NCI-H1694 (cell line): Measurements from ENCODE around the gene ZNF366.

ENCODE experiments used
- DNase-seq: peaks from one replicate; lab custom pipeline; 2025; lab: John Stamatoyannopoulos, UW

ZNF366 gene

DNA sequence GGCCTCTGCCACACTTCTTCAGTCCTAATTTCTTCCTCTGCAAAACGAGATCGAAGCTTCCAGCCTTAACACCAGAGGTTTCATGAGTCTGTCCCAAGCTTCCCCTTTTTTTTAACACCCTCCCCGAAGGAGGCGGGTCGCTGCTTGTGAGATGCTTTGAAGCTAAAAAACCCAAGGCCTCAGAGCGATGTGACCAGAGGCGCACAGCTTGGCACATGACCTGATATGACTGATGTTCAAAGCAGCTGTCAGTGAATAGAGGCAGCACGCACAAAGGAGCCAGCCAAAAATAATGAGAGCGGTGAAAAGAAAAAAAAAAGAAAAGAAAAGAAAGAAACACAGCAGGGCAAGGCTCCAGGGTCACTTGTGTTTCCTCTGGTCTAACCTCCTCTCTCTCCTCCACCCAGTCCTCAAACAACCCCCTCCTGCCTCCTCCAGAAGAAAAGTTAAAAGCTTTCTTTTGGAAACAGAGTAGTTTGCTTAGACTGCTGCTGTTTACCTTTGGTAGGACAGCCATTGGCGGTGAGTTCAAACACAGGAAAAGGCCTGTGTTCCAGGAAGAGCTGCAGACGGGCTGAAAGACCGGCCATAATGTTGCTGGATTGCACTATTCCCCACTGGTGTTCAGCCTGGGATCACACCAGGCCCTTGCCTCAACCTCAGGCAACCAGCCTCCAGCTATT is 10.9 kb upstream of the ZNF366 start:
- no peak for DNase-seq

DNA sequence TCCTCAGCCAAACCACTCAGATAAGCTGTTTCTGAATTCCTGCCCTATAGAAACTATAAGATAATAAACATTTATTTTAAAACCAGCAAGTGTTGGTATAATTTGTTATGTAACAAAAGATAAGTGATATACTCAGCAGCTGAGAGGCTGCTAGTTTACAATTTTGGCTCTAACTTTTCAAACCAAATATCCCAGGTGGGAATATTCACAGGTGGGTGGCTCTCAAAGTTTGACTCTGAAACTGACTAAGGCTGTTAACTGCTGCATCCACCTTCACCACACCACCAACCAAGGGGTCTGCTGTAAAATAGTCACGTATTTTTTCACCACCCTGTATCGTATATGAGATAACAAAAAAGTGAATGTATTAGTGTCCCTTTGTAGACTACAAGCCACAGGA is 9.7 kb upstream of the ZNF366 start:
- DNase-seq: no peak

DNA sequence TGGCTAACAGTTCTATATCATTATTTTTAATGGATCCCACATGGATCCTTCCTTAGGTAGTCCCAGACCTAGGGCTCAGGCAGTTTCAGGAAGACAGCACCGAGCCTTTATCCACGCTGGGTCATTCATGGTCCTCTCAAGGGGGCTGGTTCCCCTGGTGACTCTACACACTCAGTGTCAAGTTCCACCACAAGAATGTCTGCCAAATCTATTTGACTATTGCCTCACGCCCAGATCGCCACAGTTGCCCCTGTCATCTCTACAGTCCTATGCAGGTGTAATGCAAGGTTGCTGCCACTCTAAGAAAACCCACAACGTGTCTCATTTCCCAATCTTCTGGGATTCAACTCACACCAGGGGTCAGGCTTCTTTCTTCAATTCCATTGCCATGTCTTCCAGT is 8.0 kb upstream of the ZNF366 start:
- DNase-seq: no peak

DNA sequence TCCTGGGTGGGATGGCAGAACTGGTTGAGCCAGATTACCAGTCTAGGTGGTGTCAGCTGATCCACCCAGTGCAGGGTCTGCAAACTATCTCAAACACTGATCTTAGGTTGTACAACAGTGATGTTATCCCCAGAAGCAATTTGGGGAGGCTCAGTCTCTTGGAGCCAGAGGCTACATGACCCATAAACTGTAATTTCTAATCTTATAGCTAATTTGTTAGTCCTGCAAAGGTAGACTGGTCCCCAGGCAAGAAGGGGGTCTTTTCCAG is 5.3 kb upstream of the ZNF366 start:
- DNase-seq: no peak

DNA sequence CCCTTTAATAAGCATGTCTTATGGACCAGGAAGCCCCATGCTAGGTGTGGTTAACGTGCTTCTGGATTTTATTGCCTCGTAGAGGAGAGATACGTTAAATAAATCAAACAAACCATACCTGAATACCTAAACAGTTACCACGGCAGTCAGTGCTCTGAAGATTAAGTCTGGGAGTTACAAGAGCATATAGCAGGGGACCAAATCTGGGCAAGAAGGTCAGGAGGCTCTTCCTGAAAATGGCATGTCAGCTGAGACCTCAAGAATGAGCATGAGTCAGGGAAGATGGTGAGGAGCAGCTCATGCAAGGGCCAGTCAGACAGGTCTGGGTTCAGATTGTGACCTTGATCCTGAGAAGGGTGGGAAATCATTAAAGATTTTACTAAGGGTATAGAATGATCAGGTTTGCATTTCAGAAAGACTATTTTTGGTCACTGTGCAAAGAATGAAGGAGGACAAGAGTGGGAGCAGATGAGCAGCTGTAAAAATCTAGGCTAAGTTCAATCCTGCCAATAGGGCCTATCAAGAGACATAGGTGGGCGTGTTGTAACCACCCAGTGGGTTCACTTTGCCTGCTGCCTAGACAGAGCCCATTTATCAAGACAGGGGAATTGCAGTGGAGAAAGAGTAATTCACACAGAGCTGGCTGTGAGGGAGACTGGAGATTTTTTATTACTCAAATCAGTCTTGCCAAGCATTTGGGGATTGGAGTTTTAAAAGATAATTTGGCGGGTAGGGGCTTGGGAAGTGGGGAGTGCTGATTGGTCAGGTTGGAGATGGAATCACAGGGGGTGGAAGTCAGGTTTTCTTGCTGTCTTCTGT is 4.8 kb upstream of the ZNF366 start:
- DNase-seq: no peak

DNA sequence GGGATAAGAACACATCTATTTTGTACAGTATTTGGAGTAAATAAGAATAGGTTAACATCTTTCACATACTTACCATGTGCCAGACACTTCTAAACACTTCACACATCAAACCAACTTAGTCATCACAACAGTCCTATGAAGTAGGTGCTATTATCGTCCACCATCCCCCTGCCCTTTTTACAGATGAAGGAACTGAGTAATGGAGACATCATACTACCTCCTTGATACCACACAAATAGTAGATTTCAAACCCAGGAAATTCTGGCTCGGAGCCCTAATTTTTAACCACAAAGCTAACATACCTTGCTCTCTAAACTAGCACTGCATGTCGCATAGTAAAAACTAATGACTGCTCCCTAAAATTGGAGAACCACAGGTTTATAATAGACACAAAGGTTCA is 4.2 kb upstream of the ZNF366 start:
- DNase-seq: no peak

DNA sequence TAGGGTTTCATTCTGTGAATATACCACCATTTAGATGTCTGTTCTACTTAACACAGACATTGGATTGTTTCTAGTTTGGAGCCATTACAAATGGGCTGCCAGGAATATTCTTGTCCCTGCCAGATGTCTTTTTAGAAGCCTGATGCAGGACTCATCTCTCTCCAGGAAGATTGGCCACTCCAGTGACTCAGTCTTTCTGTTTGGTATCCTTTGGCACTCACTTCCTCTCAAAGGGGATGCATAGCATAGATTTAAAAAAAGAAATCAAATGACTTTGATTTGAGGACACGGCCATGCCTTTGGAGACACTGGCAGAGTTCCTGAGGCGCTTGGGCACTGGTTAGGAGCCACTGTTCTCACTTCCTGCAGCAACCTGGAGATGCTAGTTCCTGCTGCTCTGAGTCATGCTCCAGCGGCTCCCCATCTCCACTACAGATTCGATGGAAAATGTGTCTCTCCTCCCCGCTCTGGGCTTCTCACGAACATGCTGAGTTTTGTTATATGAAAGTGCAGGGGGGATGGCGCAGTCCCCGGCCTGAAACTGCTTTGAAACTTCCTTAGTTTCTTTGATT is 3.5 kb upstream of the ZNF366 start:
- DNase-seq: no peak

DNA sequence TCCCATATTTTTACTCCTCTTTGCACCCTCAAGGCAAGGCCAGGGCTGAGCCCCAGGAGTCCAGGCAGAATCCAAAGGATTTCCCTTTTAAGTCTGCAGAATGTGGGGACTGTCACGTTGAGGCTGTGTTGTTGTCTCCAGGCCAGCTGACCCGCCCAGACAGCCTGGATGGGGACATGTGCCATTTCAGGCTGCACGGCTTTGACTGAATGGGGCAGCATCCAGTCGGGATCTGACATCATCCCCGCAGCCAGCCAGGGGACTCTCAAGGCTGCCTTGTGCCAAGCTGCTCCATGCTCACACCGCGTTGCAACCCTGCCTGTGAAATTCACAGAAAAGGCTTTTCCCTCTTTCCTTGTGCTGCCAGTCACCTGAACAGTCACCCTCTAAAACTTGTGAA is 2.2 kb upstream of the ZNF366 start:
- DNase-seq: no peak

DNA sequence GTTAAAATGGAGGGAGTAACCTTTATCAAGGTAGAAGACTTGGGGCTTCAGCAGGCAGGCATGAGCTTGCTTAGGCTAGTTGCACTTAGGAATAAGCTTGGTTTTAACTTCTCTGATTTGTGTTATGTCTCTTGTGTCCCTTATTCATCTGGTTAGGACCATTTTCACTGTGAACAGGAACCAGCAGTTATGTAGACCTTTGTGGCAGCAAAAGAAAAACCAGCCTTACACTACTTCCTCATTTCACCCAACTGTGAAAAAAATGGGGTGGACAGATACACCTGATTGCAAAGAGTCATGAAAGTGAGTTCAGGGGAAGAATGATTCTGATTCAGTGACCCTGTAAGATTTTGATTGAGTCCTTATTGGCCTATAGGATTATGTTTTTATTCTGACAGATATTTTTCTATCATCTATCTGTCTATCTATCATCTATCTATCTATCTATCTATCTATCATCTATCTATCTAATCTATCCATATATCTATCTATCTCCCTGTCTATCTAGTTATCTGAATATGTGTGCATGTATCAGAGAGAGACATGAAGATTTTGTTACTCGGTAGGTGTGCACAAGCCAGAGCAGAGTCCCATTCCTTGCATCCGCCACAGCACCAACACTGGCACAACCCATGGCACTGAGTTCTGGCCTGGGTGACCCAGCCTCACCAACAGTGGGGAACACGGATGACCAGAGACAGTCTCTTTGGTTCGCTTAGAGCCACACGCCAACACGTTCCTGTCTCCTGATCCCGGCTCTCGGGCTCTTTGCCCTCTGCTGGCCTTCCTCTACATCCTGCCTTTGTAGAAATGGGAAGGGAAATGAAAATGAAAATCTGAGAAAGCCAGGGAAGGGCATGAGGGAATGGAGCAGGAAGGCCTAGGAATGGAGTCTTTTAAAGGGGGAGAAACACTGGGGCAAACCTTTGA is 1.3 kb upstream of the ZNF366 start:
- no peak for DNase-seq

DNA sequence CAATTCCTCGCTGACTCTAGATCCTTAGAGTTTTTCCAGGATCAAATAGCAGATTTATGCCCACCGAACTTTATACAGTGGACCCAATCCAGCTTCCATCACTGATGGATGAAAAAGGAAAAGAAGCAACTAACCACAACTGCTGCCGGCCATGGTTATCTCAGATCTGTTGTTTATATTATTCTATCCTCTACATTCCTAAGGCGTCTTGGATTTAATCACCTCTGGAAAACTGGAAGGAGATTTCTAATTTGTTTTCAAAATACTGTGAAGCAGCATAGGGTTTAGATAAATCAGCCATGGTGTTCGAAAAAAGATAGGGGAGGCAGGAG is 663 bp upstream of the ZNF366 start:
- DNase-seq: no peak

DNA sequence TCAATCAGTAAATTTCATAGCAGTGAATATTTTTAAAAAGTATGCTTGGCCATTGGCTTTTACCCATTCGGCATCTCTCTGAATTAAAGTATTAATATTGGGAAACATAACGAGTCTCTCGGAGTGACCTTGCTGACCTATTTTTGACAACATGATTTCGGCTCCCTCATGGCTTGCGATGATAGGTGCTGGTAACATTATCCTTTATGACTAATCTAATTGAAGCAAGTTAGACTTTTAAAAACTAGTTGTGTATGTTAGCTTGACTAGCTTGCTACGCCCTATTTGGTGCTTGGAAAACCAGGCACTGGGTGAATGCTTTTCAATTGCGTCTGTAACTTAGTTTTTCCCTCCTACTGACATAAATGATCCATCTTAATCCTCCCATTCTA is 1.1 kb downstream of the ZNF366 start:
- no peak for DNase-seq

DNA sequence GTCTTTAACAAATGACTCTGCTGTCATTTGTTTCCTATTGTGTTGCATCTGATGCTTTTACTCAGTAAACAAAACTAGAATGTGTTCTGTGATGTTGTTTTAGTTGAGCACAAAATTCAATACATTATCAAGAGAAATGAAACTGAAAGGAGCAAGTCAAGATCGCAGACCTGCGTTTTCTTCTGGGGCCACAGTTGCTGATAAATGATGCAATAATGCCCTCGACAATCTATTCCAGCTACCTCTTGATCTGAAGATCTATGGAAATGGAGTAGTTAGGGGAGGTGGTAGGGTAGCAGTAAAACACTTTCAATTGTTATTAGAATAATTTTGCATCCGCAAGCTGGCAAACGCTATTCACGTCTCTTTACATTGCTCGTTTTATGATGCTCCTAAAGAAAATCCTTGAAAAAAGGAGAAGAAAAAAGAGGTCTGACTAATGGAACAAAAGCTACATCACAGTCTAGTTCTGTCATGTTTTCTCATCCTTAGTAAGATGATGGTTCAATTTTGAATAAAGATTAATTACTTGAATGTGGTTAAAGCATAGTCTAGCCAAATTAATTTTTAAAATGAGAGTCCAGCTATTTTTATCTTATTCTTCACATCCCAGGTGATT is 1.6 kb downstream of the ZNF366 start:
- no peak for DNase-seq

DNA sequence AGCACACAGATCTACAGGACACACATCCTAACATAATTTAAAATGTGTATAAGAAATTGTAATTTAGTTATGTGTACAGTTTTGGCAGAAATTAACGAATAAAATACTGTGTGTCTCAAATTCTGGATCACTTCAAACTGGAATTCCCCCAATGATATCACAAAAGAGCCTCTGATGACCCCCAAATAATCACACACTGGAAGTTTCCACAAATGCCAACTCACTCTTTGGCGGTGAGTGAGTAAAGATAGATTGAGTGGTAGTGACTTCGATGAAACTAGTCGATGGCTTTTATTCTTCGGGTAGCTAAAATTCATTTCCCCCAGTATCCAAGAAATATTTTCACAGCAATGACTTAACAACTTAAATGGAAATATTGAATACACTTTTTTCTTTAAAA is 2.2 kb downstream of the ZNF366 start:
- no peak for DNase-seq

DNA sequence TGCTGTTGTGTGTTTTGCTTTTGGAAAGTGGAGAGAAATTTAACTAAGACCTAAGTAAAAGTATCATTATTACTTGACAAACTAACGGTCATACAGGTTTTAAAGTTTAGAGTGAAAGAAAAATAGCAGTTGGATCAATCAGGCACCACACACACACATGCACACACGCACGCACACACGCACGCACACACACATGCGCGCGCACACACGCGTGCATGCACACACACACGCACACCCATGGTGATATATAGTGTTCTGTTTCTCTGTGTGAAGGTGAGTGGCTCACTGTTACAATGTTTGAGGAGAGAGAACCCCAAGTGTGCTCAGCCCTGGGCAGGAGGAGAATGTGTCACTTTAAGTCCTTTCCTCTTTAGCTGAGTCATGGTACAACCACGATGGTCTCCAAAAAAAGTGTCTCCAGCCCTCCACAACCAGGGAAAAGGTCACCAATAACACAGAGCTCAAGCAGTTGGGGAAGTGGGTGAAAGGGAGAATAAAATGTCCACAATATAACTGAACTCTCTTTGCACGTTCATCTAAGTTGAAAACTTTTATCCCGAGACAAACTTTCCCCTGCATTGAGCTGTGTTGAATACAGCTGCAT is 3.2 kb downstream of the ZNF366 start:
- DNase-seq: no peak

DNA sequence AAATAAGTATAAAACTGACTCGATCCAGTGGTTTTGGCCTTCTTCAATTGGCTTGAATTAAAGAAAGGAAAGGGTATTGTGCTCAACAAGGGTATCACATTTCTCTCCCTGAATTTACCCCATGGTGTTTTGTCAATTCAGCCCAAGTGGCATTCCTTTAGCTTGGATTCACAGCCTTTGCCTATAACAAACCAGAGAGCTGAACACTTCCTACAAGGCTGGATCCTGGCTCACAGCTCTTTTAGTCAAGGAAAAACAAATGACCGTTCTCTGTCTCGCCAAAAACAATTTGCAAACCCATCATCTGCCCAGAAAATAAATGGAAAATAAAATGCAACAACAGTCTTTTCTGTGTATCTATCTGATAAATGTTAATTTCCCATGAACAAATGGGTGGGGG is 5.7 kb downstream of the ZNF366 start:
- DNase-seq: no peak

DNA sequence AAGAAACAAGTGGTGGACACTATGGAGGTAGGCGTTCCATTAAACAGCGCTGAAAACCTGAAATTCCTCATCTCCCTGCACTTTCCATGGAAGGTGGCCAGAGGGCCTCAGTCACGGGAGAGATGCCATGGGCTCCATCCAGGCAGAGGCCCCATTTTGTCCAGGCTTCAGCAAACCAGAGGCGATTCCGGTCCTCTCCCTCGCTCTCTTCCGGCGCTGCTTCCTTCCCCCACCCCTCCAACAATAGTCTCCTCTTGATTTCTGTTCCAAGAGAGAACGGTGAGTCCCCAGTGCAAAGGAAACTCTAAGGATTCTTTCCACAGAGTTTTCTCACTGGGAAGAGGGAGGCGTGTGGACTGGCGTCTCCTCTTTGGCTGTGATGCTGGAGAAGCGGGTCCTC is 7.5 kb downstream of the ZNF366 start:
- no peak for DNase-seq

DNA sequence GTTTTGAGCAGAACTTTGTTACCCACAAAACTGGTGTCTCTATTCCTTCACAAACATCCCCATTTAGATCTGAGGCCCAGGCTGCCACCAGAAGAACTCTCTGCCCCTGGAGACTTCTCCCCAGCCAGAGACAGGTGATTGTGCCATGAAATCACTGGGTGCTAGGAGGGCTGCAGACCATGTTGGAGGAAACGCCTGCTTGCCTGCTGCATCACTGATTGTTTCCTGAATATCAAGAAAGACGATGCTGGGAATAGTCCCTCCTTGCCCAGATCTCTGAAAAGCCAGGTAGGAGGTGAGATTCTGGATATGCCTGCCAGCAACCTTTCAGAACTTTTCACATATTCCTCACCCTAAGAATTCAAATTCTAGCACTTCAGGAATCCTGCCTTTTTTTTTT is 8.1 kb downstream of the ZNF366 start:
- DNase-seq: no peak

DNA sequence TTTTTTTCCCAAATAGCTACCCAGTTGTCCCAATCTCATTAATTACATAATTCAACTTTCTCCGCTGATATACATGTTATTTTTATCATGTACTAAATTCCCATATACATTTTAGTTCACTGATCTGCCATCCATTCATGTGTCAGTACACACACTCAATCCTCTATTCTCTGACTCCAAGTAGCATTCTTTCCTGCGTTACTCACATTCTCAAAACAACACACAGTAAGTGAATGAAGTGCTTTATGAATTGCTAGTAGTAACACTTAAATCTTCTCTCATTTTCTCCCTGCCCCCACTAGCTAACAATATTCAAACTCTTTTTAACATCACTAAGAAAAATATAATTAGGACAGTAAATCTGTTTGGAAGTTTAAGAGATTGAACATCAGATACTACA is 8.9 kb downstream of the ZNF366 start:
- no peak for DNase-seq

DNA sequence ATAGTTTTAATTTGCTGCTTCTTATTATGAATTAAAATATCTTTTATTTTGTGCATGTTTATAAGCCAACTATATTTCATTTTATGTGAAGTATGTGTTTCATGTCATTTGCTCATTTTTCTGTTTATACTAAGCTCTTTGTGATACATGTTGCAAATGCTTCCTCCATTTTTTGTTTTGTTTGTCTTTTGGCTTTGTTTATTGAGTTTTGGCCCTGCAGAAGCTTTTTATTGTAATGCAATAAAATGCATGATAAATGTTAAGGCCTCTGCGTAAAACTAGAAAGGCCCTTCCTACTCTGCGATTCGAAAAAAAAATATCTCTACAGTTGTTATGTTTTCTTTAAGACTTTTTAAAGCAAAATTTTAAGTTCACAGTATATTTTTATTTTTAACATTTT is 9.4 kb downstream of the ZNF366 start:
- no peak for DNase-seq

DNA sequence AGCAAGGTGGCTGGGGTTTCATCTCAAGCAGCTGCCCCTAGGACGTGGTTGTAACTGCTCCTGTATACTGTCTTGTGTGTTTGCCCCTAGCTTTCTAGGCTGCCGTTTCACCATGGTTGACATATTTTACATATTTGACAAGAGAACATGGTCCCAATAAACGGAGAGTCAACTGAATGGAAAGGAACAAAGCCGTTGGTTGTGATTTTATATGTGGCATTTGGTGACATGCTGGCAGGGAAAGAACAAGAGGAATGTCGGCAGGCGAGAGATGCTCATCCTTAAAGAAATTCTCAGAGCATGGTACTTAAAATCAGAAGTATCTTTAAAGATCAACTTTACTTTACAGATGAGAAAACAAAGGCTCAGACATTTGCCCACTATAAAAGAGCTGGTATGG is 11.8 kb downstream of the ZNF366 start:
- DNase-seq: no peak

DNA sequence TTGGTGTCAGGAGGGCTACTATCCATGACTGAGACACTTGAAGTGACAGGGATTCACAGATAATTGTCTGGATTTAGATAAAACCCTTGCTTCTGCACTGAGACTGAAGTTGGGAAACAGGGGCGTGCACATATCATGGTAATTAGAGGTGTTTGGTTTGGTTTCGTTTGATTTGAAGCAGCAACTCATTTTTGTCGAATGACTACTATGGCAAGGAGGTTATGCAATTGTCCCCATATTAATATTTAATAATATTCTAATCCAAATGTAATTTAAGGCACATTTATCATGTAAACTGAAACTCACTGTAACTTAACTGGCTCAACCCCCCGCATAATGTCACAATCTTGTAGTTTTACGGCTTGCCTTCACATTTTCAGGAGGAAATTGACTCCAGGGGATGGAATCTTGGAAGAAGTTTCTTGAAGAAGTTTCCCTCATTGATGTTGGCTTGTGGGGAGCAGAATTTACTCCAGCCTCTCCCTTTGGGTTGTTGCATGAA is 12.5 kb downstream of the ZNF366 start:
- DNase-seq: no peak

DNA sequence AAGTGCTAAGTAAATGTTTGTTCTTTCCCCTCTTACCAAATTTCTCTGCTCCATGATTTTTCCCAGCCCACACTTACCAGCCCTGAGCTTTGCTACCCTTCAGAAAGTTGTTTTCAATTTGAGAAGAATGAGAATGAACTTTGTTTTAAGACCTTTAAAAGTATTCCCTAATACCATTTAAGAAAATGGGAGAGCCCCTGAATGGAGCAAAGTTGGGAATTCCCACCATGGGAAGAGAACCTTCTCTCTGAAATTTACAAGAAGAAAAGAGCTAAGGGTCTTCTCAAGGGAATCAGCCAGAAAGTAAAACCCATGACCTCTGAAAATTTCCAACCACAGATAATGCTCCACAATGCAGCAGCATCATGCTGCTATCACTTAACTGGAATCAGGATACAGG is 17.7 kb downstream of the ZNF366 start:
- DNase-seq: no peak
